ENCODE data around the gene FLYWCH2. TPM values are rescaled to one million over a fixed set of nuclear protein-coding genes. Genes with fewer than 3 reads are reported as not detected.
A peak's percentile ranks its signal among the peaks of the same experiment; 100 is the strongest.

Gene FLYWCH2
- total and polyA plus RNA-seq, 2 of the 13 experiments (the other 11 are each of a cell fraction or from before 2014, with no cell fraction given), result 16.9 to 19.8 TPM

- TF ChIP-seq HNF1A (IDR thresholded peaks at IDR 0.05; ENCODE audit: low read depth), result no peak
- peak; percentile 42; the same call in 1 of the 2 replicates for TF ChIP-seq HNF1A (CRISPR knock-in tag; IDR thresholded peaks at IDR 0.05; ENCODE audit: borderline replicate concordance)
- TF ChIP-seq ARNT2 (CRISPR knock-in tag; IDR thresholded peaks at IDR 0.05; ENCODE audit: low read depth), result 0 out of 2 replicates have a peak, but pooled peaks have one; percentile 59
- TF ChIP-seq ZNF598 (CRISPR knock-in tag; IDR thresholded peaks at IDR 0.05; ENCODE audit: borderline replicate concordance), result no peak
- TF ChIP-seq SUZ12 (IDR thresholded peaks at IDR 0.05; ENCODE audit: low read depth, low read length), result no peak
- no peak for TF ChIP-seq ARNT (IDR thresholded peaks at IDR 0.05)
- TF ChIP-seq HNRNPLL (IDR thresholded peaks at IDR 0.05; ENCODE audit: low read depth, low read length, poor library complexity, severe bottlenecking), result peak; percentile 41
- no peak for TF ChIP-seq ZFAT (CRISPR knock-in tag; conservative IDR thresholded peaks at IDR 0.05)
- TF ChIP-seq ZSCAN25 (CRISPR knock-in tag; IDR thresholded peaks at IDR 0.05), result no peak
- peak; percentile 70; the same call in 1 of the 2 replicates for TF ChIP-seq MAF1 (CRISPR knock-in tag; IDR thresholded peaks at IDR 0.05; ENCODE audit: borderline replicate concordance)
- TF ChIP-seq ZSCAN21 (CRISPR knock-in tag; IDR thresholded peaks at IDR 0.05; ENCODE audit: borderline replicate concordance), result peak; percentile 77; the same call in 1 of the 2 replicates
- peak; percentile 65 for TF ChIP-seq PHF8 (CRISPR knock-in tag; IDR thresholded peaks at IDR 0.05)
- TF ChIP-seq SKIL (CRISPR knock-in tag; IDR thresholded peaks at IDR 0.05; ENCODE audit: borderline replicate concordance), result no peak
- 0 out of 2 replicates have a peak, but pooled peaks have one; percentile 32 for TF ChIP-seq IKZF5 (CRISPR knock-in tag; IDR thresholded peaks at IDR 0.05)
- no peak for TF ChIP-seq NONO (IDR thresholded peaks at IDR 0.05)
- TF ChIP-seq NONO (CRISPR knock-in tag; conservative IDR thresholded peaks at IDR 0.05), result peak; percentile 21; the same call in 1 of the 2 replicates
- peak; percentile 69; the same call in 1 of the 2 replicates for TF ChIP-seq KDM3A (CRISPR knock-in tag; IDR thresholded peaks at IDR 0.05; ENCODE audit: low read depth)
- TF ChIP-seq THAP9 (CRISPR knock-in tag; IDR thresholded peaks at IDR 0.05; ENCODE audit: borderline replicate concordance), result peak; percentile 41; the same call in 1 of the 2 replicates
- peak; percentile 87 for TF ChIP-seq MED1 (CRISPR knock-in tag; IDR thresholded peaks at IDR 0.05)
These were observed 21.3 kb downstream of the FLYWCH2 start (continued) for GRCh38 chr16:2904100-2904921.

Measured in HepG2 (cell line).